HepG2 (cell line): Measurements from ENCODE around the gene JTB. TPM values are rescaled to one million over a fixed set of nuclear protein-coding genes. Genes with fewer than 3 reads are reported as not detected.
A peak's percentile ranks its signal among the peaks of the same experiment; 100 is the strongest.

Experiments
- AGO2 ChIP-seq: fragments of 200-400 bp; formaldehyde crosslinking; optimal IDR thresholded peaks from 2 replicates; pipeline ENCODE3; 2017; ENCODE audit warnings: mild to moderate bottlenecking, low read depth, low read length, moderate library complexity
- ARNTL ChIP-seq: sonication (generic); formaldehyde crosslinking; IDR thresholded peaks from 2 replicates; pipeline ENCODE4 v1.4.0; 2020; ENCODE audit warnings: mild to moderate bottlenecking, missing genetic modification reagents
- HDAC1 ChIP-seq: sonication (generic); formaldehyde crosslinking; IDR thresholded peaks from 2 replicates; pipeline ENCODE4 v1.5.1; 2020; ENCODE audit warnings: mild to moderate bottlenecking, missing genetic modification reagents
- HDAC6 ChIP-seq: fragments of 200-600 bp; sonication (generic); IDR thresholded peaks from 2 replicates; pipeline ENCODE4 v1.7.0; 2017; ENCODE audit warnings: mild to moderate bottlenecking, antibody characterized with exemption, low read length, low read depth
- HIC2 ChIP-seq: sonication (generic); formaldehyde crosslinking; IDR thresholded peaks from 2 replicates; pipeline ENCODE4 v1.9.0; 2022; ENCODE audit warnings: low read depth, missing genetic modification reagents
- KLF13 ChIP-seq: sonication (generic); formaldehyde crosslinking; IDR thresholded peaks from 2 replicates; pipeline ENCODE4 v1.4.0; 2020; ENCODE audit warnings: mild to moderate bottlenecking, missing genetic modification reagents
- MAFG ChIP-seq: sonication (generic); formaldehyde crosslinking; IDR thresholded peaks from 2 replicates; pipeline ENCODE4 v1.5.1; 2020; ENCODE audit warnings: mild to moderate bottlenecking, missing genetic modification reagents
- MAX ChIP-seq: IDR thresholded peaks from 2 replicates; pipeline ENCODE4 v1.6.1; 2012; ENCODE audit warnings: inconsistent platforms
- NR1H2 ChIP-seq: sonication (generic); formaldehyde crosslinking; IDR thresholded peaks from 2 replicates; pipeline ENCODE4 v1.8.1; 2022; ENCODE audit warnings: low read depth, missing genetic modification reagents, borderline replicate concordance
- SUZ12 ChIP-seq: fragments of 150-350 bp; IDR thresholded peaks from 2 replicates; pipeline ENCODE4 v1.6.1; 2014; ENCODE audit warnings: low read depth, low read length
- TAF1 ChIP-seq: sonication (generic); formaldehyde crosslinking; IDR thresholded peaks from 2 replicates; pipeline ENCODE4 v1.4.0; 2020; ENCODE audit warnings: missing genetic modification reagents
- TARDBP ChIP-seq: sonication (generic); formaldehyde crosslinking; IDR thresholded peaks from 2 replicates; pipeline ENCODE4 v1.8.0; 2022; ENCODE audit warnings: mild to moderate bottlenecking, missing genetic modification reagents
- TBX3 ChIP-seq: fragments of 450-650 bp; IDR thresholded peaks from 2 replicates; pipeline ENCODE4 v1.6.1; 2017; ENCODE audit warnings: antibody characterized with exemption, mild to moderate bottlenecking, inconsistent platforms, borderline replicate concordance
- ZBTB34 ChIP-seq: sonication (generic); formaldehyde crosslinking; IDR thresholded peaks from 2 replicates; pipeline ENCODE4 v1.8.0; 2022; ENCODE audit warnings: mild to moderate bottlenecking, missing genetic modification reagents
- ZBTB7A ChIP-seq: sonication (generic); formaldehyde crosslinking; IDR thresholded peaks from 2 replicates; pipeline ENCODE4 v1.8.0; 2022; ENCODE audit warnings: mild to moderate bottlenecking, missing genetic modification reagents
- ZFY ChIP-seq: sonication (generic); formaldehyde crosslinking; IDR thresholded peaks from 2 replicates; pipeline ENCODE4 v1.4.0; 2020; ENCODE audit warnings: missing genetic modification reagents
- ZMYM2 ChIP-seq: sonication (generic); formaldehyde crosslinking; IDR thresholded peaks from 2 replicates; pipeline ENCODE4 v1.8.0; 2022; ENCODE audit warnings: mild to moderate bottlenecking, missing genetic modification reagents
- ZMYM4 ChIP-seq: sonication (generic); formaldehyde crosslinking; IDR thresholded peaks from 2 replicates; pipeline ENCODE4 v1.8.1; 2023; ENCODE audit warnings: mild to moderate bottlenecking, missing genetic modification reagents
- ZNF225 ChIP-seq: sonication (generic); formaldehyde crosslinking; IDR thresholded peaks from 2 replicates; pipeline ENCODE4 v1.4.0; 2020; ENCODE audit warnings: mild to moderate bottlenecking, missing genetic modification reagents
- ZNF235 ChIP-seq: sonication (generic); formaldehyde crosslinking; IDR thresholded peaks from 2 replicates; pipeline ENCODE4 v1.8.1; 2023; ENCODE audit warnings: mild to moderate bottlenecking, missing genetic modification reagents, borderline replicate concordance
- ZNF354B ChIP-seq: sonication (generic); formaldehyde crosslinking; IDR thresholded peaks from 2 replicates; pipeline ENCODE4 v1.8.0; 2022; ENCODE audit warnings: mild to moderate bottlenecking, missing genetic modification reagents
- ZNF570 ChIP-seq: sonication (generic); formaldehyde crosslinking; IDR thresholded peaks from 2 replicates; pipeline ENCODE4 v1.4.0; 2020; ENCODE audit warnings: mild to moderate bottlenecking, missing genetic modification reagents, borderline replicate concordance
- ZNF629 ChIP-seq: sonication (generic); formaldehyde crosslinking; conservative IDR thresholded peaks from 2 replicates; pipeline ENCODE4 v1.5.0; 2020; ENCODE audit warnings: missing genetic modification reagents
- polyA plus RNA-seq, 8 experiments: library from polyadenylated mRNA; depleted of rRNA in 3 of 8; stranded (reverse) in 7 of 8; unstranded in 1 of 8; fragments of >200 nt; fragmentation: Illumina TruSeq in 4 of 8; extraction: Trizol in 4 of 8; gene quantifications; 2 replicates each; pipeline versions ENCODE4 v1.2.1 to v1.2.3, GENCODE V29; 2011 to 2016; ENCODE audit warnings: low read depth in 4 of 8, missing spikeins in 1 of 8, mixed read lengths in 1 of 8; ENCODE audit not compliant: insufficient read depth in 1 of 8
- total RNA-seq, 5 experiments: library from RNA; depleted of rRNA; stranded (reverse); fragments of >200 nt; fragmentation: Illumina TruSeq; extraction: Trizol; gene quantifications; 2 replicates each; pipeline ENCODE4 v1.2.3, GENCODE V29; 2016; ENCODE audit warnings: low read depth in 1 of 5
- TF ChIP-seq, protein P1 (sequence below), 2 experiments: fragments of 450-650 bp in 1 of 2; sonication (generic) in 1 of 2; formaldehyde crosslinking; IDR thresholded peaks; 2 replicates each; pipeline versions ENCODE4 v1.5.0 to v1.8.0; 2020 to 2022; ENCODE audit warnings: mild to moderate bottlenecking in 1 of 2, missing genetic modification reagents in 1 of 2
- TF ChIP-seq, protein P2 (sequence below): sonication (generic); formaldehyde crosslinking; IDR thresholded peaks from 2 replicates; pipeline ENCODE4 v1.9.0; 2022; ENCODE audit warnings: missing genetic modification reagents, mild to moderate bottlenecking, borderline replicate concordance

JTB gene
- total and polyA plus RNA-seq, 2 of the 13 experiments (the other 11 are each of a cell fraction or from before 2014, with no cell fraction given), result 96.7 to 99.2 TPM

DNA sequence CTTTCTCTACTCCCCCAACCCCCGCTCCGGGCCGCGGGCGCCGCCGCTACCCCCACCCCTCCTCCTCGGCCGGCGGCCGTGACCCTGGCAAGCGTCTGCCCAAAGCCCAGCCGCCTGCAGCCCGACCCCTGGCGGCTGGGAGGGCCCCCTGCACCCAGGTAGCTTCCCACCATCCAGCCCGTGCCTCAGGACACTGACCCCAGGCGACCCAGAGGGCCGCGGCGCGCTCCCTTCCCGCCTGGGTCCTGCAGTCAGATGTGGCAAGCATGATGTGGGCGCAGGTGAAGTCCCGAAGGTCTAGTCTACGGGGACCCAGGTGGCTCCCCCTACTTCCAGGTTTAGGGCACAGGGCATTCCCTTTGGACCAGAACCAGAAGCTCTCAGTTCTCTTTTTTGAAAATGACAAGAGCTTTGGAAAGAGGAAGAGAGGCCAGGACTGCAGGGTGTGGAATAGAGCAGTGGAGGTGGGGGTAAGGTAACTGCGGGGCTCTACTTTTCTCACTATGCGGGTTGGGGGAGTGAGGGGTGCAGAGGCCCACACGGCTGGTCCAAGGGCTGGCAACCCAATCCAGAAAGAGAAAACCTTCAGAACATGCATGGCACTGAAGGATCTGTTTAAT lies 30.7 kb downstream of the JTB start, which contains the start of gene DENND4B (continued):
- TF ChIP-seq ZNF235 (CRISPR knock-in tag) (no peak), NR1H2 (CRISPR knock-in tag) (peak; percentile 69; the same call in 1 of the 2 replicates), ZFY (CRISPR knock-in tag) (peak; percentile 33; the same call in 1 of the 2 replicates), TAF1 (CRISPR knock-in tag) (peak; percentile 27; the same call in 1 of the 2 replicates), ZNF354B (CRISPR knock-in tag) (no peak), ZMYM2 (no peak), SUZ12 (no peak), ZNF629 (CRISPR knock-in tag) (no peak), ZNF570 (CRISPR knock-in tag) (no peak), ZBTB7A (CRISPR knock-in tag) (0 out of 2 replicates have a peak, but pooled peaks have one; percentile 19), TBX3 (no peak), TARDBP (peak; percentile 34; the same call in 1 of the 2 replicates), HDAC1 (CRISPR knock-in tag) (peak; percentile 84), MAX (peak; percentile 45; the same call in 1 of the 2 replicates), HIC2 (peak; percentile 55; the same call in 1 of the 2 replicates), HDAC6 (no peak), ZMYM4 (peak; percentile 72), AGO2 (peak; percentile 67), ARNTL (CRISPR knock-in tag) (no peak), ZBTB34 (CRISPR knock-in tag) (0 out of 2 replicates have a peak, but pooled peaks have one; percentile 9), KLF13 (CRISPR knock-in tag) (no peak), MAFG (no peak), ZNF225 (CRISPR knock-in tag) (0 out of 2 replicates have a peak, but pooled peaks have one; percentile 49)
- TF ChIP-seq, protein P1, sequence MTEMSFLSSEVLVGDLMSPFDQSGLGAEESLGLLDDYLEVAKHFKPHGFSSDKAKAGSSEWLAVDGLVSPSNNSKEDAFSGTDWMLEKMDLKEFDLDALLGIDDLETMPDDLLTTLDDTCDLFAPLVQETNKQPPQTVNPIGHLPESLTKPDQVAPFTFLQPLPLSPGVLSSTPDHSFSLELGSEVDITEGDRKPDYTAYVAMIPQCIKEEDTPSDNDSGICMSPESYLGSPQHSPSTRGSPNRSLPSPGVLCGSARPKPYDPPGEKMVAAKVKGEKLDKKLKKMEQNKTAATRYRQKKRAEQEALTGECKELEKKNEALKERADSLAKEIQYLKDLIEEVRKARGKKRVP (CRISPR knock-in tag; IDR thresholded peaks at IDR 0.05), result peak in 1 of 2 experiments; percentile 14; a peak in 1 of 4 replicates
- TF ChIP-seq, protein P2, sequence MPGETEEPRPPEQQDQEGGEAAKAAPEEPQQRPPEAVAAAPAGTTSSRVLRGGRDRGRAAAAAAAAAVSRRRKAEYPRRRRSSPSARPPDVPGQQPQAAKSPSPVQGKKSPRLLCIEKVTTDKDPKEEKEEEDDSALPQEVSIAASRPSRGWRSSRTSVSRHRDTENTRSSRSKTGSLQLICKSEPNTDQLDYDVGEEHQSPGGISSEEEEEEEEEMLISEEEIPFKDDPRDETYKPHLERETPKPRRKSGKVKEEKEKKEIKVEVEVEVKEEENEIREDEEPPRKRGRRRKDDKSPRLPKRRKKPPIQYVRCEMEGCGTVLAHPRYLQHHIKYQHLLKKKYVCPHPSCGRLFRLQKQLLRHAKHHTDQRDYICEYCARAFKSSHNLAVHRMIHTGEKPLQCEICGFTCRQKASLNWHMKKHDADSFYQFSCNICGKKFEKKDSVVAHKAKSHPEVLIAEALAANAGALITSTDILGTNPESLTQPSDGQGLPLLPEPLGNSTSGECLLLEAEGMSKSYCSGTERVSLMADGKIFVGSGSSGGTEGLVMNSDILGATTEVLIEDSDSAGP, result peak; percentile 65; the same call in 1 of the 2 replicates
